Measurements from ENCODE around the gene PPP4R1. TPM values are rescaled to one million over a fixed set of nuclear protein-coding genes. Genes with fewer than 3 reads are reported as not detected.

PPP4R1 gene
- polyA plus RNA-seq, 1 donor, result 108 TPM

GRCh38 chr18:9513971-9514512 lies 100.3 kb downstream of the PPP4R1 start:
- DNase-seq, result no peak

GRCh38 chr18:9508446-9509025 lies 105.8 kb downstream of the PPP4R1 start:
- DNase-seq, result no peak

GRCh38 chr18:9507565-9508088 lies 106.7 kb downstream of the PPP4R1 start:
- no peak for DNase-seq

DNA sequence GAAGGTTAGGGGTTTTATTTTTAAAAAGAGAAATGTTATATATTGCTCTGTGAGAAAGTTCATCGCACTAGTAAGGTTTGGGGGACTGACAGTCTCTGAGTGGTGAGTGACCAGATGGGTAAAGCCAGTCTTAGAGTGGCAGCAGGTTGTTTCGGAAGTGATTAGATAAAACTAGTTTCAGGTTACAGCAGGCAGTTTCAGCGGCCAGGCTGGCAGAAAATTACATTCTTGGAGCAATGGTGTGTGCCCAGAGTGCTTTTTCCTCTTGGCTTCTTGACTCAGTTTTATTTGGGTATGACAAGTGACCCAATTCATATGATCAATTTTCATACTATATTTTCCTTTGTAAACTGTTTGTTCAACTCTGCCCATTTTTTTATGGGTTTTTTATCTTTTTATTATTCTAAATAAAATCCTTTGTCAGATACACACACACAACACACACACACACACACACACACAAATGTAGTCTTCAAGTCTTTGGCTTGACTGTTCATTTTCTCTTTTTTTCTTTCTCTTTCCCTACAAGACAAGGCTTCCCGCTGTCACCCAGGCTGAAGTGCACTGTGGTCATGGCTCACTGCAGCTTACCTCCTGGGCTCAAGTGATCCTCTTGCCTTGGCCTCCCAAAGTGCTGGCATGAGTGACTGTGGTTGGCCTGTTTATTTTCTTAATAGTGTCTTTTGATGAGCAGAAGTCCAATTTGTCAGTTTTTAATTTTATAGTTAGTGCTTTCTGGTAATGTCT lies 108.1 kb downstream of the PPP4R1 start:
- DNase-seq, result no peak

Other genes starting within 250 kb of the PPP4R1 start
- gene RALBP1, start 139.0 kb downstream of the PPP4R1 start, polyA plus RNA-seq (ENCODE audit: insufficient read length), result 70.2 TPM
- 29.4 TPM for gene RAB31, start 93.7 kb upstream of the PPP4R1 start, polyA plus RNA-seq (ENCODE audit: insufficient read length)